Measurements from ENCODE around the gene FOXRED1.

DNA sequence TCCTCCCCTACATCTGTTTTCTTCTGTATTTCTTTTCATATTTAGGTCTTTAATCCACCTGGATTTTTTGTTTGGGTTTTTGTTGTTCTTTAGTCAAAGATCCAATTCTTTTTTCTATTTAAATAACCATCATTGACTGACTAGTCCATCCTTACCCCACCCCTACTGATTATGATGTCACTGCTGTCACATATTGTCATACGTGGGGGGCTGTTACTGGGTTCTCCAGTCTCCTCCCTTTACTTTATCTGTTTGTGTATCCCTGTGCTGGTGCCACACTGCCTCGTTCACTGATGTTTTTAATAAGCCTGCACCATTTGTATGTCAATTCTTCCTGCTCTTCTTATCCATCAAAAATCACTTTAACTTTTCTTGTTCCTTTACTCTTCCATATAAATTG, 28.1 kb downstream of the FOXRED1 start:
- no peak for TF ChIP-seq E2F4 (IDR thresholded peaks at IDR 0.05; ENCODE audit: low read depth, low read length)
- no peak for TF ChIP-seq MAX (IDR thresholded peaks at IDR 0.05; ENCODE audit: low read depth, low read length)
- TF ChIP-seq SMARCA5 (IDR thresholded peaks at IDR 0.05): no peak

All from GM12878 (cell line).